OCI-LY1 (cell line): ENCODE measurements around the gene ZXDC.

ENCODE experiments used
- H2AFZ ChIP-seq: fragments of 200-600 bp; sonication (generic), shearing (Covaris generic); 2 replicates; pipeline ENCODE4 v1.6.0; 2014; ENCODE audit warnings: antibody characterized with exemption, mild to moderate bottlenecking, low read length
- H3F3A ChIP-seq: fragments of 200-600 bp; sonication (generic), shearing (Covaris generic); 2 replicates; pipeline ENCODE4 v1.6.0; 2014; ENCODE audit warnings: mild to moderate bottlenecking, antibody characterized with exemption, low read length, moderate library complexity; ENCODE audit not compliant: insufficient read depth
- H3K27ac ChIP-seq: fragments of 200-600 bp; sonication (generic); 2 replicates; pipeline ENCODE4 v1.5.1; 2014; ENCODE audit warnings: low read length, mixed run types, mild to moderate bottlenecking, low read depth; ENCODE audit not compliant: poor library complexity, severe bottlenecking
- H3K27me3 ChIP-seq: fragments of 200-600 bp; sonication (generic); 2 replicates; pipeline ENCODE4 v1.6.0; 2014; ENCODE audit warnings: antibody characterized with exemption, mild to moderate bottlenecking, low read length, moderate library complexity; ENCODE audit not compliant: insufficient read depth
- H3K36me3 ChIP-seq: fragments of 200-600 bp; sonication (generic); 2 replicates; pipeline ENCODE4 v1.6.1; 2014; ENCODE audit warnings: mild to moderate bottlenecking, antibody characterized with exemption, low read length, moderate library complexity, mixed read lengths; ENCODE audit not compliant: insufficient read depth
- H3K4me1 ChIP-seq: fragments of 200-600 bp; sonication (generic); 2 replicates; pipeline ENCODE4 v1.5.1; 2014; ENCODE audit warnings: mild to moderate bottlenecking, low read length, moderate library complexity; ENCODE audit not compliant: insufficient read depth, severe bottlenecking
- H3K4me2 ChIP-seq: fragments of 200-600 bp; sonication (generic), shearing (Covaris generic); 2 replicates; pipeline ENCODE4 v1.6.1; 2014; ENCODE audit warnings: low read length
- H3K4me3 ChIP-seq: fragments of 200-600 bp; sonication (generic); 2 replicates; pipeline ENCODE4 v1.5.1; 2014; ENCODE audit warnings: low read length, low read depth, mild to moderate bottlenecking, mixed read lengths; ENCODE audit not compliant: poor library complexity, severe bottlenecking
- H3K79me2 ChIP-seq: fragments of 200-600 bp; shearing (Covaris generic); 2 replicates; pipeline ENCODE4 v1.6.1; 2016; ENCODE audit warnings: mixed run types, low read length, mixed read lengths; ENCODE audit not compliant: insufficient read depth
- H3K9ac ChIP-seq: fragments of 200-600 bp; sonication (generic), shearing (Covaris generic); 2 replicates; pipeline ENCODE4 v1.6.1; 2014; ENCODE audit warnings: mild to moderate bottlenecking, low read length, mixed read lengths
- H3K9me2 ChIP-seq: fragments of 200-600 bp; sonication (generic), shearing (Covaris generic); 2 replicates; pipeline ENCODE4 v1.6.1; 2014; ENCODE audit warnings: low read depth, mild to moderate bottlenecking, low read length, mixed read lengths
- H3K9me3 ChIP-seq: fragments of 200-600 bp; shearing (Covaris generic); 2 replicates; pipeline ENCODE4 v1.6.1; 2014; ENCODE audit warnings: low read length, mixed read lengths
- H4K20me1 ChIP-seq: fragments of 200-600 bp; sonication (generic), shearing (Covaris generic); 2 replicates; pipeline ENCODE4 v1.6.0; 2016; ENCODE audit warnings: mild to moderate bottlenecking, low read length; ENCODE audit not compliant: insufficient read depth
- CTCF ChIP-seq: fragments of 200-600 bp; sonication (generic), shearing (Covaris generic); IDR thresholded peaks from 2 replicates; pipeline ENCODE4 v1.5.1; 2017; ENCODE audit warnings: mild to moderate bottlenecking, antibody characterized with exemption, low read length, moderate library complexity, mixed read lengths
- EZH2 ChIP-seq: fragments of 200-600 bp; sonication (generic), shearing (Covaris generic); IDR thresholded peaks from 2 replicates; pipeline ENCODE4 v1.8.0; 2017; ENCODE audit warnings: borderline replicate concordance, mixed run types, mild to moderate bottlenecking, antibody characterized with exemption, low read length, moderate library complexity, mixed read lengths

Gene ZXDC

DNA sequence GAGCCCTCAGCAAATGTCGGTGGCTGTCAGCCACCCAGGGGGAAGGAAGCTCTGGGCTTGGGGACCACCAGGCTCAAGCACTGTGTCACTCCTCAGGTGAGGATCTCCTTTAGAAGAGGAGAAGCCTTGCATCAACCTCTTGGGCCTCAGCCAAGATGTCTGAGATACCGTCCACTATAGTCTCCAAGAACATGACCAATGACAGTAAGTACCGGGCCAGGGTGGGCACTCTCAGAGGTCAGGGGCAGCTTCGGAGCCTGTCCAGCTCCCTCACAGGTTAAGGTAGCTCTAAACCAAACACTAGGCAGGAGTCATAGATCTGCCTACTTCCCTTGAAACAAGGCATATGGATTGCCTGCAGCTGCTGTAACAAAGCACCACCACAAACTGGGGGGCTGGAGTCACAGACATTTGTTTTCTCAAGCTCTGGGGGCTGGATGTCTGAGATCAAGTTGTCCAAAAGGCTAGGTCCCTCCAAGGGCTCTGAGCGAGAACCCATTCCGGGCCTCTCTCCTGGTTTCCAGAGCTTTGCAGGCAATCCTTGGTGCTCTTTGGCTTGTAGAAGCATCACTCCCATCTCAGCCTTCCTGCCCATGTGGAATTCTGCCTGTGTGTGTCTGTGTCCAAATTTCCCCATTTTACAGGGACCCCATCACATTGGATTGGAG is 79.7 kb downstream of the ZXDC start:
- no peaks in the 10 kb centered on the region for H3K36me3 ChIP-seq
- H3F3A ChIP-seq = no peaks in the 10 kb centered on the region
- no peaks in the 10 kb centered on the region for H3K27me3 ChIP-seq
- no peak overlapping the region for H3K9ac ChIP-seq
- no peaks in the 10 kb centered on the region for H4K20me1 ChIP-seq
- H2AFZ ChIP-seq = no peak overlapping the region
- H3K4me1 ChIP-seq = no peaks in the 10 kb centered on the region
- no peaks in the 10 kb centered on the region for H3K9me2 ChIP-seq
- H3K4me2 ChIP-seq = no peak overlapping the region
- H3K9me3 ChIP-seq = no peaks in the 10 kb centered on the region
- no peak overlapping the region for H3K4me3 ChIP-seq
- H3K79me2 ChIP-seq = no peaks in the 10 kb centered on the region
- TF ChIP-seq EZH2 (no peak), CTCF (no peak)
- no peak overlapping the region for H3K27ac ChIP-seq

DNA sequence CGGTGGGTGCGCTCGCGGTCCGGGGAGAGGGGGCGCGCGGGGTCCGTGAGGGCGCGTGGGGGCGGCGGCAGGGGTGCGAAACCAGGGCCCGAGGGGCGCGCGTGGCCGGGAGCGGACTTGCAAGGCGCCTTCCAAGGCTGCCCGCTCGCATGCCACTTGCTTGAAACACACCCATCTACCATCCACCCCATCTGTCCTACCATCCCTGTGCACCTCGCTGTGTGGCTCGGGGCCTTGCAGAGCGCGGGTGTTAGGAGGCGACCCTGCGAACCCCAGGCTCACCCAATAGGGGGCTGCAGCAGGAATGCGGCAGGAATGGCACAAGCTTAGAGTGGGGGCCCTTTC is 80.7 kb downstream of the ZXDC start:
- Histone ChIP-seq H3K4me1 (no peaks in the 10 kb centered on the region), H3K4me2 (no peak overlapping the region), H3F3A (no peaks in the 10 kb centered on the region), H4K20me1 (no peaks in the 10 kb centered on the region), H2AFZ (no peak overlapping the region), H3K79me2 (no peaks in the 10 kb centered on the region), H3K27ac (no peak overlapping the region), H3K9me3 (no peaks in the 10 kb centered on the region), H3K9me2 (no peaks in the 10 kb centered on the region), H3K36me3 (no peaks in the 10 kb centered on the region), H3K4me3 (no peak overlapping the region), H3K9ac (no peak overlapping the region), H3K27me3 (no peaks in the 10 kb centered on the region)
- no peak for TF ChIP-seq CTCF
- no peak for TF ChIP-seq EZH2

DNA sequence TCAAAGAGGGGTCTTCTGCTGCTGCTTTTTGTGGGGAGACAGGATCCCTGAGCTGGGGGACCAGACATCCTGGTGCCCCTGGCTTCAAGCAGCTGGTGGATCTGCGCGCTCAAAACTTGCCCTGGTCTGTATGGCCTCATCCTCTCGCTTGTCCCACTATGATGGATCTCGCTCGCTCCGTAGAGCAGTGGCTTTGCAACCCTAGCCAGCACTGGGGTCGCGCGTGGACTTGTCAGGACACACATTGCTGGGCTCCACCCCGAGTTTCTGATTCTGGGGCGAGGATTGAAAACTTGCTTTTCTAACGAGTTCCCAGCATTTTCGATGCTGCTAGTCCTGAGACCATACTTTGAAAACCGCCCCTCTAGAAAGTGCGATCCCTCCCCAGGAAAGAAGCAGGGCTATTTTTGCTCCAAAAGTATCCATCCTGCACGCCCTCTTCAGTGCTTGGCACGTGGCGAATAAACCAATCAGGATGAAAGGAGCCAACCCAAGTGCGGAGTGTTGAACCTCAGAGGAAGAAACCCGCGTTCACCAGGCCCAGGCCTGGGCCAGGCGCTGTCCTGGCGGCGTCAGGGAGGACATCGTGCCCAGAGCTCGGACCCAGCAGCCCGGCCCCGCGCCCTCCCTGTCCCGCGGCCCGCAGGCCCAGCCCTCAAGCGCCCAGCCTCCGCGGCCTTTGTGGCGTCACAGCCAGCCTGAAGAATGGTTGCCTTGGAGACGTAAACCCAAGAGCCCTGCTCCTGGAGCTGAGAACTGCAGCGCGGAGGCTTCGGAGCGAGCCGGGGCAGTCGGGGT is 81.3 kb downstream of the ZXDC start, which contains the start of gene CFAP100:
Gene CFAP100 (plus strand): TSS at position 731 of the 798 bp plus-strand sequence. CDS start 1,092 bp downstream, outside the sequence.
- Histone ChIP-seq H3K79me2 (no peaks in the 10 kb centered on the region), H3K27ac (no peak within 1 kb of the TSS), H3K9me2 (no peaks in the 10 kb centered on the region), H3F3A (no peaks in the 10 kb centered on the region), H3K4me2 (no peak within 1 kb of the TSS), H3K9ac (no peak within 1 kb of the TSS), H3K9me3 (no peaks in the 10 kb centered on the region), H4K20me1 (no peaks in the 10 kb centered on the region), H3K4me1 (no peaks in the 10 kb centered on the region), H3K27me3 (no peaks in the 10 kb centered on the region), H2AFZ (no peak within 1 kb of the TSS), H3K36me3 (no peaks in the 10 kb centered on the region), H3K4me3 (no peak within 1 kb of the TSS)
- TF ChIP-seq CTCF (no peak), EZH2 (no peak)
